ENCODE data around the gene CHST11. TPM values are rescaled to one million over a fixed set of nuclear protein-coding genes. Genes with fewer than 3 reads are reported as not detected.

CHST11 gene
- total RNA-seq, 2 experiments from 2014 or later: 53.4 to 53.6 TPM

GRCh38 chr12:104768033-104768432 lies 311.3 kb downstream of the CHST11 start:
- no peaks in the 10 kb centered on the region for H3K27me3 Mint-ChIP-seq
- H3K4me3 ChIP-seq (ENCODE audit: low read length): no peak overlapping the region
- ATAC-seq (ENCODE audit: poor library complexity) (no peak), DNase-seq (no peak)
- no peak overlapping the region for H3K27ac Mint-ChIP-seq
- H3K36me3 Mint-ChIP-seq (ENCODE audit: low read depth): no peaks in the 10 kb centered on the region
- ChIA-PET POLR2A (no interaction called here), CTCF (interaction anchor here (0.9 kb wide), 1 partner anchor 22 kb away, joined by 3 read pairs; no protein-coding TSS in a partner anchor)
- no peak overlapping the region for H3K27ac ChIP-seq (ENCODE audit: low read depth in 1 of 2, low read length in 2 of 2)
- peaks cover 27% of the 10 kb centered on the region for H3K4me1 Mint-ChIP-seq (ENCODE audit: low read depth)
- peaks cover 4% of the 10 kb centered on the region in 2 experiments for H3K9me3 ChIP-seq (ENCODE audit: control insufficient read depth in 1 of 2, insufficient read depth in 1 of 2, low read length in 2 of 2)
- H3K9me3 Mint-ChIP-seq: peaks cover 4% of the 10 kb centered on the region
- TF ChIP-seq CTCF (IDR thresholded peaks at IDR 0.05): no peak
- H3K4me1 ChIP-seq (ENCODE audit: insufficient read depth, low read length): peaks cover 15% of the 10 kb centered on the region
- H3K27me3 ChIP-seq (ENCODE audit: control insufficient read depth in 1 of 2, insufficient read depth in 2 of 2, low read length in 2 of 2): no peaks in the 10 kb centered on the region
- no peak overlapping the region for H3K4me3 Mint-ChIP-seq
- H3K36me3 ChIP-seq (ENCODE audit: insufficient read depth, low read length): no peaks in the 10 kb centered on the region
- intact Hi-C loops (cut with DNase I, micrococcal nuclease): no loop called here

- Mint-ChIP-seq H3K9me3 (peaks cover 9% of the 10 kb centered on the region), H3K4me3 (no peak overlapping the region), H3K36me3 (ENCODE audit: low read depth) (no peaks in the 10 kb centered on the region), H3K27me3 (no peaks in the 10 kb centered on the region), H3K27ac (no peak overlapping the region), H3K4me1 (ENCODE audit: low read depth) (peaks cover 17% of the 10 kb centered on the region)
- peaks cover 12% of the 10 kb centered on the region for H3K4me1 ChIP-seq (ENCODE audit: insufficient read depth, low read length)
- CTCF ChIA-PET: interaction anchor here (0.7 to 2.4 kb wide), 4 partner anchors 21 to 119 kb away, joined by 3 to 7 read pairs (median 4); no protein-coding TSS in a partner anchor
- intact Hi-C loops (cut with DNase I, micrococcal nuclease): no loop called here
- H3K36me3 ChIP-seq (ENCODE audit: insufficient read depth, low read length): no peaks in the 10 kb centered on the region
- no peak for ATAC-seq (ENCODE audit: poor library complexity)
- peaks cover 4 to 10% of the 10 kb centered on the region in 2 experiments for H3K9me3 ChIP-seq (ENCODE audit: control insufficient read depth in 1 of 2, insufficient read depth in 1 of 2, low read length in 2 of 2)
- TF ChIP-seq CTCF (IDR thresholded peaks at IDR 0.05): no peak
- H3K27ac ChIP-seq (ENCODE audit: low read depth in 1 of 2, low read length in 2 of 2): no peak overlapping the region
- no peak overlapping the region for H3K4me3 ChIP-seq (ENCODE audit: low read length)
- H3K27me3 ChIP-seq (ENCODE audit: control insufficient read depth in 1 of 2, insufficient read depth in 2 of 2, low read length in 2 of 2): no peaks in the 10 kb centered on the region
- POLR2A ChIA-PET: interaction anchor here (0.6 to 0.7 kb wide), 2 partner anchors 73 to 160 kb away, joined by 3 read pairs; no protein-coding TSS in a partner anchor
- DNase-seq: no peak
Measured at GRCh38 chr12:104769144-104769561, 312.4 kb downstream of the CHST11 start.

- Histone ChIP-seq H3K9me3 (ENCODE audit: control insufficient read depth in 1 of 2, insufficient read depth in 1 of 2, low read length in 2 of 2) (peaks cover 4 to 10% of the 10 kb centered on the region in 2 experiments), H3K4me1 (ENCODE audit: insufficient read depth, low read length) (no peaks in the 10 kb centered on the region), H3K27me3 (ENCODE audit: control insufficient read depth in 1 of 2, insufficient read depth in 2 of 2, low read length in 2 of 2) (no peaks in the 10 kb centered on the region), H3K27ac (ENCODE audit: low read depth in 1 of 2, low read length in 2 of 2) (no peak overlapping the region), H3K4me3 (ENCODE audit: low read length) (no peak overlapping the region), H3K36me3 (ENCODE audit: insufficient read depth, low read length) (no peaks in the 10 kb centered on the region)
- POLR2A ChIA-PET: interaction anchor here (0.6 kb wide), 1 partner anchor 42 kb away, joined by 3 read pairs; no protein-coding TSS in a partner anchor
- no peak for TF ChIP-seq CTCF (IDR thresholded peaks at IDR 0.05)
- H3K9me3 Mint-ChIP-seq: peaks cover 10% of the 10 kb centered on the region
- intact Hi-C loops (cut with DNase I, micrococcal nuclease): no loop called here
- H3K27me3 Mint-ChIP-seq: no peaks in the 10 kb centered on the region
- CTCF ChIA-PET: interaction anchor here (0.9 kb wide), 1 partner anchor 18 kb away, joined by 4 read pairs; no protein-coding TSS in a partner anchor
- H3K36me3 Mint-ChIP-seq (ENCODE audit: low read depth): no peaks in the 10 kb centered on the region
- no peaks in the 10 kb centered on the region for H3K4me1 Mint-ChIP-seq (ENCODE audit: low read depth)
- no peak overlapping the region for H3K27ac Mint-ChIP-seq
- no peak for ATAC-seq (ENCODE audit: poor library complexity)
- DNase-seq: no peak
- no peak overlapping the region for H3K4me3 Mint-ChIP-seq
Measured at GRCh38 chr12:104772336-104772735, 315.6 kb downstream of the CHST11 start.

All from CD4-positive, alpha-beta T cell (primary cell).